Activated CD4-positive, alpha-beta T cell treated with anti-CD3 and anti-CD28 coated beads for 48 hours (primary cell): ENCODE results near the gene PCSK1N.
A peak's percentile ranks its signal among the peaks of the same experiment; 100 is the strongest.
"Not testable (repeated sequence)": the region's sequence is repeated elsewhere in the genome, so short reads cannot be mapped to it uniquely, and the experiment has no call there.

Experiments
- DNase-seq: peaks from one replicate; pipeline ENCODE4 v3.0.0-alpha.2; 2020

The PCSK1N gene

DNA sequence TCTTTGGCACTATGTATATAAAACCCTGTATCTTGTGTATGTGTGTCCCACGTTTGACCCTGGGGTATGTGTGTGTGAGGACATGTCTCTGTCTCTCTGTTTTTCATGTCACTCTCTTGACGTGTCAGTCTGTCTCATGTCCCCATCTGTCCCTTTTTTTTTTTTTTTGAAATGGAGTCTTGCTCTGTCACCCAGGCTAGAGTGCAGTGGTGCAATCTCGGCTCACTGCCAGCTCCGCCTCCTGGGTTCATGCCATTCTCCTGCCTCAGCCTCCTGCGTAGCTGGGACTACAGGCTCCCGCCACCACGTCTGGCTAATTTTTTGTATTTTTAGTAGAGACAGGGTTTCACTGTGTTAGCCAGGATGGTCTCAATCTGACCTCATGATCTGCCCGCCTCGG lies 16.0 kb downstream of the PCSK1N start:
- not testable (repeated sequence) for DNase-seq

DNA sequence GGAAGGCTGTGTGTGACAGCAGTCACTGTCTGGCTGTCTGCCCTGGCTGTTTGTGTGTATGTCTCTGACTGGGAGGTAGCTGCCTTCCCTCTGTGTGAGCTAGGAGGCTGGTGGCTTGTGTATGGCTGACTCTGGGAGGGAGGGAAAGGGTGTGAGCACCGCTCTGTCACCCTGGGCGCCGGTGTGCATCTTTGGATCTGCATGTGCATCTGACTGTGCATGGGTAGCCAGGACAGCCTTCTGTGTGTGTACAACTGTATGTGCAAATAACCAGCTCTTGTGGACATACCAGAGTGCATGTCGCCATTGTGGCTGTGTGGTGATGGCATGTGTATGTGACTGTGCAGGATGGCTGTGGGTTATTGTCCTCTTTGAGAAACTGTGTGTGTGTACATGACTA lies 16.5 kb downstream of the PCSK1N start:
- DNase-seq, result no peak

DNA sequence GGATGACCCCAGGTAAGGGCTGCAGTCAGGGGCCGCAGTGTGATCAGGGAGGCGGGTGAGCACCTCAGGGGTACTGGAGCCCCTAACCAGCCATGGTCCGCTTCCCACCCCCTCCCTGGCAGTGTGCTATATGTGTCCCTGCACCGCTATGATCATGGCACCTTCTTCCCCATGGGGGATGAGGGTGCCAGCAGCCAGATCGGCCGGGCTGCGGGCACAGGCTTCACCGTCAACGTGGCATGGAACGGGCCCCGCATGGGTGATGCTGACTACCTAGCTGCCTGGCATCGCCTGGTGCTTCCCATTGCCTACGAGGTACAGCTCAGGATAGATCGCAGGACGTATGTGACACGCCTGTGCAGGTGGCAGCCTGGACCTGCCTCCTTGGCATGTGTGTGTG lies 17.3 kb downstream of the PCSK1N start:
- DNase-seq, result no peak

DNA sequence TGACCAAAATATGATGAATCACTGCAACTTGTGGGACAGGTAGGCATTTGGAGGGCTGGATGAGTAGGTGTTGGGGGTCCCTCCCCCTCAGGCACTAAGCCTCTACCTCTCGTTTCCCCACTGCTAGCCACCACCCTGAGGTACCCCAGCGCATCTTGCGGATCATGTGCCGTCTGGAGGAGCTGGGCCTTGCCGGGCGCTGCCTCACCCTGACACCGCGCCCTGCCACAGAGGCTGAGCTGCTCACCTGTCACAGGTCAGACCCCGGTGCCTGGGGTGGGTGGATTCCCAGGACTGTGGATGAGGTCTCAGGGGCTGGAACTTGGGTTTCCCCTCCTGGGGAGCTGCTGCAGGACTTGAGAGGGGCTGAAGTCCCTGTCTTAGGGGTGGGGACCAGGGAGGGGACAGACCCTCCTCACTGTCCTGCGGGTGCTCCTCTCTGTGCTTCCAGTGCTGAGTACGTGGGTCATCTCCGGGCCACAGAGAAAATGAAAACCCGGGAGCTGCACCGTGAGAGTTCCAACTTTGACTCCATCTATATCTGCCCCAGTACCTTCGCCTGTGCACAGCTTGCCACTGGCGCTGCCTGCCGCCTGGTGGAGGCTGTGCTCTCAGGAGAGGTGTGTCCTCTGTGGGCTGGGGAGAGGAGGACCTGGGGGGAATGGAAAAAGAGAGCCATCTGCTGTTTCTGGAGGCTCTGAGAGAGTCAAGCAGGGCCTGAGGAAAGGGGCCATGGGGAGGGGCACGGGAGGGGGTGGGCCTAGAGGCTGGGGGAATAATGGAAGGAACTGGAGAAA lies 19.2 kb downstream of the PCSK1N start:
- no peak for DNase-seq

DNA sequence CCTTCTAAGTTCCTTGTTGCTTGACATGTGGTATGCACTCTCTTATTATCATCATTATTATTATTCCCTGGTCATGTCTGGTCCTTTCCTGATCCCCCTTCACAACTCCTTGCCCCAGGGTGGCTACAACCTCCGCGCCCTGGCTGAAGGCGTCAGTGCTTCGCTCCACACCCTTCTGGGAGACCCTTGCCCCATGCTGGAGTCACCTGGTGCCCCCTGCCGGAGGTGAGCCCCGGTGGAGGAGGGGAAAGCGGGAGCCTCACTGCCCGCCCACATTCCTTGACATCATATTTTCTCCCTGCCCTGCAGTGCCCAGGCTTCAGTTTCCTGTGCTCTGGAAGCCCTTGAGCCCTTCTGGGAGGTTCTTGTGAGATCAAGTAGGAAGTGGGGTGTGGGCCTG lies 20.1 kb downstream of the PCSK1N start:
- DNase-seq, result no peak

DNA sequence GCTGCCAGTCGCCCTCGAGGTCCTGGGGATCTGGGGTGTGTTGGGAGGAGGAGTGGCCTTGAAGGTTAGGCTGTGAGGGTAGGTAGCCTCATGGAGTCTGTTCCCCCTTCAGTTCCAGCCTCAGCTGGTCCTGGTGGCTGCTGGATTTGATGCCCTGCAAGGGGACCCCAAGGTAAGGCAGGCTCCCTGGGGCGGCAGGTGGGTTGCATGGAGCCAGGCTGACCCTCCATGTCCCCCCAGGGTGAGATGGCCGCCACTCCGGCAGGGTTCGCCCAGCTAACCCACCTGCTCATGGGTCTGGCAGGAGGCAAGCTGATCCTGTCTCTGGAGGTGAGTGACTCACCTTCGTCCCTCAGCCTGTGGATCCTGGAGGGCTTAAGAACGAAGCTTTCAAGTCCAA lies 20.7 kb downstream of the PCSK1N start:
- DNase-seq, result no peak

DNA sequence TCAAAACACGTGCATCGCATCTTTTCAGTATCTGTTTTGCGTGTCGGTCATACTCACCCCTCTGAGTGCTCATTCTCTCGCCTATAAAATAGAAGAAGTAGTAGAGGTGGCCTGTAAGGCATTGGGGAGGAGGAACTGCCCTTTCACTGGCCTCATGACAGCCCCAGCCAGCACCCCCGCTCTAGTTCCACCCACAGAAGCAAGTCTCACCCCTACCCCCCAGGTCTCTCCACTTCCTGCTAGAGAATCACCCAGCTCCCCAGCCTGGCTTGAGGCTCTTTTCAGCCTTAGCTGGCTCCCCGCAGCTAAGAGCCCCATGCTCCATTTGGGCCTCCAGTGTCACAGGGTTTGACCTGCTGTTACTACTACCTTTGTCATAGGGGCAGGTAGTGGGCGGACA lies 21.8 kb downstream of the PCSK1N start:
- no peak for DNase-seq

DNA sequence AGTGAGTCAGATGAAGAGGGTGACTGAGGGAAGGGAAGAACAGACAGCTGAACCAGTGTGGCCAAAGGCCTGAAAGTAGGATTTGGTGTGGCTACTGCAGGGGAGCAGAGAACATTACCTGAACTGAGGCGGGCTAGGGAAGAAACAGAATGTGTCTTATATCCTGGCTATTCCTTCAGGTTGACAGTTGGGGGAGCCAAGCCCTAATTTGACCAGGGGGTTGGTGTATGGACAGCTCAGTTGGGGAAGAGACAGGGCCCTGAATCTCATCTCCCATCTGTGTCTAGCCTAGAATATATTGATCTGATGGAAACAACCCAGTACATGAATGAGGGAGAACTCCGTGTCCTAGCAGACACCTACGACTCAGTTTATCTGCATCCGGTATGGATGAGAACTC lies 29.3 kb downstream of the PCSK1N start:
- DNase-seq, result no peak

DNA sequence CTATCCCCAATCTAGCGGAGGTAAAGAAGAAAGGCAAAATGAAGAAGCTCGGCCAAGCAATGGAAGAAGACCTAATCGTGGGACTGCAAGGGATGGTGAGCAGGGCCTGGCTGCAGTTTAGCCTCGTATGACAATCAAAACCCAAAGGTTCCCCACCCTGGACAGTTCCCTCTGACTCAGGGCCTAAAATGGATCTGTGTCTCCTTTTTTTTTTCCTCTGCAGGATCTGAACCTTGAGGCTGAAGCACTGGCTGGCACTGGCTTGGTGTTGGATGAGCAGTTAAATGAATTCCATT lies 32.6 kb downstream of the PCSK1N start:
- no peak for DNase-seq

DNA sequence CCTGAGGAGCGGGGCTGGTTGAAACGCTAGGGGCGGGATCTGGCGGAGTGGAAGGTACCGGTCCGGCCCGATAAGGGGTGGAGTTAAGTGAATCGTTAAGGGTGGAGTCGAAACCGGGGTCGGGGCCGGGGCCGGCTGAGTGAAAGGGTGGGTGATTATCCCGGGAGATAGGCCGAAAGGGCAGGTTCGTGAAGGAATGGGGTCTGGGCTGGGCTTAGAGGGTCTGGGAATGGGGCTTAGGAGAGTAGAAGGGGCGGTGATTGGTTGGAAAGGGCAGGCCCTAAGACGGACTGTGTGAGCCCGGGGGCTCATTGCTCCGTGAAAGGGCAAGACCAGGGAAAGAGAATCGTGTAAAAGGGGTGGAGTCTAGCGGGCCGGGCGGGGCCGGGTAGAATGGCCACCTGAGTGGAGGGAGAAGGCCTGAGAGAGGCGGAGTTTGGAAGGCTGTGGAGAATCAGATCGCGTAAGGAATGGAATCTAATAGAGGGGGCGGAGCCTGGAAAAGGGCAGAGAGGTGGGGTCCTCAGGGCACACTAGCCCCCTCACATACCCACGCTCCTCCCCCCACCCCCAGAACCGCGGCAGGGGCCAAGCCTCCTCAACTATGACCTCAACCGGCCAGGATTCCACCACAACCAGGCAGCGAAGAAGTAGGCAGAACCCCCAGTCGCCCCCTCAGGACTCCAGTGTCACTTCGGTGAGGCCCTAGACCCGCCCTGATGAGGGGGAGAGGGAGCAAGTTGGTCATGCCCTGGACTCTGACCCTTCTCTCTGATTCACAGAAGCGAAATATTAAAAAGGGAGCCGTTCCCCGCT lies 33.1 kb downstream of the PCSK1N start:
- peak; percentile 81 for DNase-seq

DNA sequence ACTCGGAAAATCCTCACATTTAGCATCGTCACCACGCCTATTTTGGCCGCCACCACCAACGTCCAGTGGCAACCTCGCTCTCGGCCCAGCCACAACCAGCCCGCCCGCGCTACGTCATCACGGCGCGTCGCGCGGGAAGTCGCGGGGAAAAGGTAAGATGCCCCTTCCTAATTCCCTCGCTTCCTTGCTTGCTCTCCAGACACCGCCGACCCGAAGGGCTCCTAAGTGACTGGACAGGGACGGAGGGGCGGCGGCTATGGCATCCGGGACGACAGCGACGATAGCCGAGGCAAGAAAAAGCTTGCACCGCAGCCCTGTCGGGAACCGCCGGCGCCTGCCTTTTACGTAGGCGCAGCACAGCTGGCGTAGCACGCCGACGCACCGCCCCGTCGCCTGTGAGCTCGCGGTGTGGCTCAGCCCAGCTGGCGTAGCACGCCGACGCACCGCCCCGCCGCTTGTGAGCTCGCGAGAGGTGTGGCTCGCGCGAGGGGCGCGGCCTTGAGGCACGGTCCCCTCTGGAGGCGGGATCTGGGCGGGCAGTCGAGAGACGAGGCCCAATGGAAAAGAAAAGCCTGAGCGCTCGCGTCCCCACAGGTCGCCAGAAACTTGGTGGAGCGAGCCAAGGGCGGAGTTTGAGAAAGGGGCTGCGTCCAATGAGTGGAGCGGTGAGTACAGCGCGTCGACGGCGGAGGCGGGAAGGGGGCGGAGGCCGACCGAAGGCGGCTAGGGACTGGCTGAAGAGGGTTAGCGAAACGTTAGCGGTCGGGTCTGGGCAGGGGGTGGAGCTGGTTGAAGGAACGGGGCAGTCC lies 33.9 kb downstream of the PCSK1N start, which contains the start of gene HDAC6:
HDAC6 (plus strand) TSS at position 788 of the 809 bp plus-strand sequence. CDS start 626 bp downstream, outside the sequence.
- peak; percentile 96 for DNase-seq

DNA sequence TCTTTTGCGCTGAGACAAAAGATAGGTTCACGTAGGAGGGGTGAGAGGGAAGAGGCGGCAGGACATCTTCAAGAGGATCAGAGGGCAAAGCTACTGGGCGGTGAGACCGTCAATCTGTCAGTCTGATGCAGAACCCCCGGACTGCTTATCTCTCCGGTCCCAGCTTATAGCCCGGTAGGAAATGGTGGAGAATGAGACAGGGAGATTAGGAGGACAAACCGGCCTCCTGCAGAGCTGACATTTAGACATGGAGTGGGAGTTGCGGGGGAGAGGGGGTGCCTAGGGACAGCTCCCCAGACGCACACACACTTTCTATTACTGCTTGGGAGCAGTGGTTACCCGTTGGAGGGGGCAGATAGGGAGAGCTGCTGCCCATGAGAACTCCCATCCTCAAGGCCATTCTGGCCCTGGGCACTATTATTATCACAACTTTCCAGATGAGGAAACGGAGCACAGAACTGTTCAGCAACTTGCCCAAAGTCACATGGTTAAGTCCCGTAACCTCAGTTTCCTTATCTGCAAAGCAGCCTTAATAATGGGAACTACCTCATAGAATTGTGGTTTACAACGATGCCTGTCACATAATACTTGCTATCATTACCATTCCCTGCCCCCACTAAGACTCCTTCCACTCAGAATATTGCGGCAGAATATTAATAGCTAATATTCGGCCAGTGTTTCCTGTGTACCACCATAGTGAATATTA lies 34.7 kb downstream of the PCSK1N start:
- DNase-seq, result no peak

DNA sequence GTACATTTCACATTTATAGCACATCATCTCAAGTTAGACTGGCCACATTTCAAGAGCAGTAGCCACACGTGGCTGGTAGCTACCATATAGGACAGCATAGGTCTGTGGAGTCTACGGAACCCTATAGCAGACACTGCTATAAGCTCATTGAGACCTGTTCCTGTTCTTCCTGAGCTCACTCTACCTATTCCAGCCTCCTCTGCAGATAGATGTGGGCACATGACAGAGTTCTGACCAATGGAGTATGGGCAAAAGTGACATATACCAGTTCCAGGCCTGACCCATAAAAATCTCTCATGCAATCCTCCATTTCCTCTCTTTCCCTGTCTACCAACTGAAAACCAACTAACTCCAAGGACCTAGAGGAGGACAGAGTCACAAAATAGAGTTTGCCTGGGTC lies 37.1 kb downstream of the PCSK1N start:
- no peak for DNase-seq

DNA sequence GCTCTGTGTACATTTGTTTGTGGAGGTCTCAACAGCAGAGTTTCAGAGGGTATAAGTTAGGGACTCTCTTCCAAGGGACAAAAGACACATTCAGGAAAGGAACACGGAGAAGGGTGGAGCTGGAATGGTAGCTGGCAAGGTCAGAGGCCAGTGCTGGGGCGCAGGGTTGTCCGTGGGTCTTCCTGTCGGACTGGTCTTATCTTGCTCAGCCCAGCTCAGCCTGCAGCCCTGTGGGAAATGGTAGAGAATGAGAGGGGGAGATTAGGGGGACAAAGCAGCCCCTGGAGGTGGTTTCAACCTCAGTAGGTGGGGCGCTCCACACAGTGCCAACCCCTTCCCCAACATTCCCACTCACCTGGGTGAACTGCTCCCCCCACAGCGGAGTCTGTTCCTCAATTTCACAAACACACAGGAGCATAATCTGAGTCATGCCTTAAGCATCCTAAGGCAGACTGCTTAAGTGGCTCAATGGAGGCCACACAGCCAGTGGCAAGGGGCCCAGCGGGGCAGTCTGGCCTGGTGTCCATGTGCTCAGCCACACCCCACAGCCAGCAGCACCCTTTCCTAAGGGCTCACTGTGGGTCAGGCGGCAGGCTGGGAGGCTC lies 40.4 kb downstream of the PCSK1N start:
- no peak for DNase-seq

DNA sequence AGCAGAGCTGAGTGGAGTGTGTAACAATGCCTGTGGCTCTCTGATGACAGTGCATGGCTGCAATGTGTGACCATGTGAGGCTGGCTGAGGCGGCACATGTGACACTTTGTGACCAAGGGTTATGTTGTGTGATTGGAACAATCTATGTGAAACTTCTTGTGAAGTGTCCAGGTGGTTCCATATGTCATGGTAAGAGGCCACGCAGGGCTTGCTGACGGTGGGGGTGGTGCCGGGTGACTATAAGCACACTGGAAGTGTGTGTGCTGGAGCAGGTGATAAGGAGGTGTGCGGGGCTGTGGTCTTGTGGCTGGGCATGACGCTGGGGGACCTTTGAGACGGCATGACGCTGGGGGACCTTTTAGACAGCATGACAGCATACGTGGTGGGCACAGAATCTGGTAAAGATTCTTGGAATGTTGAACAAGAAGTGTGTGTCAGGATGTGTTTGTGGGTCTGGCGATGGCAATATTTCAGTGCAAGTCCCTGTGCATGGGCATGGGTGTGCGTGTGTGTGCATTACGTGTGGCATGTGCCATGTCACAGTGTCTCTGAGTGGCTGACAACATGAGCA lies 41.0 kb downstream of the PCSK1N start:
- DNase-seq, result no peak

DNA sequence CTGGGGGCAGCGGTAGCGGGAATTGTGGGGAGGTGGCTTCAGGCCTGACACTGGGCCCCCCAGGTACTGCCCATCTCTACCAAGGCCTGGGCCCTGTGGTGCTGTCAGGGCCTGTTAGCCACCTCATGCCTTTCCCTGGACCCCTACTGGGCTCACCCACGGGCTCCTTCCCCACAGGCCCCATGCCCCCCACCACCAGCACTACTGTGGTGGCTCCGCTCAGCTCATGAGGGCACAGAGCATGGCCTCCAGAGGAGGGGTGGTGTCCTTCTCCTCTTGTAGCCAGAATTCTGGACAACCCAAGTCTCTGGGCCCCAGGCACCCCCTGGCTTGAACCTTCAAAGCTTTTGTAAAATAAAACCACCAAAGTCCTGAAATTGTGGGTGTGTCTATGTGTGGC lies 41.5 kb downstream of the PCSK1N start:
- DNase-seq, result no peak

DNA sequence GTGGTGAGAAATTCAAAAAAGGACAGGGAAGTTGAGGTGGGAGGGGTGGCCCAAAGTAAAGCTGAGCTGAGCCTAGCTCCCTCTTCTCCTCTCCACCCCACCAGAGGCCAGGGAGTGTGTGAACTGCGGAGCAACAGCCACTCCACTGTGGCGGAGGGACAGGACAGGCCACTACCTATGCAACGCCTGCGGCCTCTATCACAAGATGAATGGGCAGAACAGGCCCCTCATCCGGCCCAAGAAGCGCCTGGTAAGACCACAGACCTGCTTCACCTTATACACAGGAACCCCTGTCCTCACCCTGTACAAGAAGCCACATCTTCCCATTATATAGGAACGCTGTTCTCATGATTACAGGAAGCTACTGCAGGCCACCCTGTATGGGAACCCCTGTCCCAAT lies 43.2 kb downstream of the PCSK1N start:
- no peak for DNase-seq

DNA sequence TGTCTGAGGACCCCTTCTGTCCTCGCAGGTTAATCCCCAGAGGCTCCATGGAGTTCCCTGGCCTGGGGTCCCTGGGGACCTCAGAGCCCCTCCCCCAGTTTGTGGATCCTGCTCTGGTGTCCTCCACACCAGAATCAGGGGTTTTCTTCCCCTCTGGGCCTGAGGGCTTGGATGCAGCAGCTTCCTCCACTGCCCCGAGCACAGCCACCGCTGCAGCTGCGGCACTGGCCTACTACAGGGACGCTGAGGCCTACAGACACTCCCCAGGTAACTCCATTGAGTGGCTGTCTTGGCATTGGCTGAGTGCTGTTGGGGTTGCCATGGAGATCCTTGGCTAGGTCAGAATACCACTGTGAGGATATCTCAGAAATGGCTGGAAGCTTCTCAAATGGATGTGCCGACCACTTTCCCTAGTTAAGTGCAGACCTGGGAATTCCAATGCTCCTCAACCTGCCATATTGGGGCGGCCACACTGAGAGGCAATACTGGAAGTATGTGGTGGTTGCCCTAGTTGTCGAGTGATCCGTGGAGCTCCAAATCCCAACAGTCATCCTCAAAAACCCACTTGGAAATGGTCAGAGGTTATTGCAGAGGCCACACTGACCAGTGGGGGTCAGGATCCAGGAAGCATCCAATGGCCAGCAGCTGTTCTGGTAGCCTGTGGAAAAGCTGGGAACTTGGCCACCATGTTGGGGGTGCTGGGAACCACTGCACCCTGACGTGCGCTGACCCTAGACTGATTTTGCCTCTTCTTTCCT lies 44.2 kb downstream of the PCSK1N start:
- DNase-seq, result no peak

DNA sequence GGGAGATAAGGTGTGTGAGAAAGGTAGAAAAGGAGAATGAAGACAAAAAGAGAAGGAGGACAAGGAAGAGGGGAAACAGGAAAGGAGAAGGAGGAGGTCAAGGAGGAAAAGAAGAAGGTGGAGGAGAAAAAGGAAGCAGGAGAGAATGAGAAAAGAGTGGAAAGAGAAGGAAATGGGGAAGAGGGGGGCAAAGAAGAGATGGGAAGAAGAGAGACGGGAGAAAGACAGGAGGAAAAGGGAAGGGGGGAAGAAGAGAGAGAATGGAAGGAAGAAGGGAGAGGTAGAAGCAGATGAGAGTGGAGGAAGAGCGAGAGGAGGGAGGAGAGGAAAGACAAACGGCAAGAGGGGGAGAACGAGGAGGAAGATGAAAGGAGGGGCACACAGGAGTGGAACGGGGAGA lies 44.9 kb downstream of the PCSK1N start:
- DNase-seq, result no peak

DNA sequence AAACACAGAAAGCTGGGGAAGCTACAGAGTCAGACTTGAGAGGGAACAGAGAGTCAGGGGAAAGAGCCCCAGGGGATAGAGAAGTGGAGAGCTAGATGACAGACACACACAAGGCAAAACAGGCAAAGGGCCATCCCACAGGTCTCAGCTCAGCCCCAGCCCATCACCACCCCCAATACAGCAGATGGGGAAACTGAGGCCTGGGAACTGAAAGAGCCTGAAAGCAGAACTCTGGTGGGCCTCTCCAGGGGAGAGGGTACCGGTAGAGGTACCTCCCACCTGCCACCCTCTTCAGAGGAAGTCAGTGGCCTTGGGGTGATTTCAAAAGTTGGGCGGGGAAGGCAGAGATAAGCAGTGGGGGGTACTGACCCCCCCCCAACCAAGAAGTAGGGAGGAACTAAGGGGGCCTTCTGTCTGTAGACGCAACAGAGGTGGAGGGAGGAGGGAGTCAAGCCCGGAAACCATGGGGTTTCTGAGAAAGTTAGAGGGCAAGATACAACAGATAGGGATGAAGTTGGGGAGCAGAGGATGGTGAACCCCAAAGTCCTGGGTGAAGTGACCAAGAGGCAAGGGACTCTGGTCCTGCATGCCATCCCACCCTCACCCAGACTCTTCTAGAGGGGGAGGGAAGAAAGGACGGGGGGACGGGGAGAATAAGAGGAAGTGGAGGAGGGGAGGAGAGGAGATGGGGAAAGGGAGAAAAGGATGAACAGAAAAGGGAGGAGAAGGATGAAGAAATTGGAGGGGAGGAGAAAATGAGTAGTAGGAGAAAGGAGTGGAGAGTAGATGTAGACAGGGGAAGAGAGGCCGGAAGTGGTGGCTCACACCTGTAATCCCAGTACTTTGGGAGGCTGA lies 45.8 kb downstream of the PCSK1N start:
- DNase-seq, result no peak
